GM23338 (cell line): ENCODE data around the gene L1CAM. TPM values are rescaled to one million over a fixed set of nuclear protein-coding genes. Genes with fewer than 3 reads are reported as not detected.

ENCODE experiments used
- ATAC-seq: fragments of 200-7000 bp; cut with Tn5 transposase; 3 replicates; pipeline ENCODE4 v1.9.1; 2020
- DNase-seq: peaks from one replicate; pipeline ENCODE4 v3.0.0-alpha.2; 2015; ENCODE audit warnings: low spot score
- H2AFZ ChIP-seq: fragments of 200-600 bp; sonication (generic); 2 replicates; pipeline ENCODE4 v1.8.0; 2016; ENCODE audit warnings: antibody characterized with exemption, mild to moderate bottlenecking, moderate library complexity
- H3F3A ChIP-seq: fragments of 200-600 bp; sonication (generic); replicated peaks from 2 replicates; pipeline ENCODE4 v1.8.0; 2017; ENCODE audit warnings: antibody characterized with exemption, mixed run types, low read depth
- H3K27ac ChIP-seq: fragments of 200-600 bp; sonication (generic); 2 replicates; pipeline ENCODE4 v1.6.1; 2016; ENCODE audit warnings: low read depth
- H3K27me3 ChIP-seq: fragments of 200-600 bp; sonication (generic); 2 replicates; pipeline ENCODE4 v1.8.0; 2016; ENCODE audit warnings: mild to moderate bottlenecking, mixed run types, moderate library complexity; ENCODE audit not compliant: insufficient read depth
- H3K36me3 ChIP-seq: fragments of 200-600 bp; sonication (generic); 2 replicates; pipeline ENCODE4 v1.8.0; 2016; ENCODE audit warnings: mild to moderate bottlenecking; ENCODE audit not compliant: insufficient read depth
- H3K4me1 ChIP-seq: fragments of 200-600 bp; sonication (generic); 2 replicates; pipeline ENCODE4 v1.8.0; 2016; ENCODE audit warnings: mild to moderate bottlenecking, moderate library complexity; ENCODE audit not compliant: insufficient read depth
- H3K4me2 ChIP-seq: fragments of 200-600 bp; sonication (generic); 2 replicates; pipeline ENCODE4 v1.7.1; 2017; ENCODE audit warnings: mixed run types
- H3K4me3 ChIP-seq: fragments of 200-600 bp; sonication (generic); 2 replicates; pipeline ENCODE4 v1.6.1; 2016; ENCODE audit warnings: mixed run types
- H3K79me2 ChIP-seq: fragments of 200-600 bp; sonication (generic); replicated peaks from 2 replicates; pipeline ENCODE4 v1.8.0; 2017; ENCODE audit warnings: mild to moderate bottlenecking; ENCODE audit not compliant: insufficient read depth
- H3K9me2 ChIP-seq: fragments of 200-600 bp; sonication (generic); 2 replicates; pipeline ENCODE4 v1.8.0; 2017; ENCODE audit not compliant: insufficient read depth
- H4K20me1 ChIP-seq: fragments of 200-600 bp; sonication (generic); replicated peaks from 2 replicates; pipeline ENCODE4 v1.8.0; 2017; ENCODE audit warnings: mild to moderate bottlenecking; ENCODE audit not compliant: insufficient read depth
- H3K27ac Mint-ChIP-seq: 2 replicates; pipeline ENCODE4 v1.8.0; 2020; ENCODE audit warnings: inconsistent platforms, mild to moderate bottlenecking, moderate library complexity, mixed read lengths
- H3K27me3 Mint-ChIP-seq: 3 replicates; pipeline ENCODE4 v1.8.0; 2022; ENCODE audit warnings: low read depth, mild to moderate bottlenecking, moderate library complexity, mixed read lengths, inconsistent platforms; ENCODE audit not compliant: insufficient read depth, poor library complexity
- H3K36me3 Mint-ChIP-seq: 3 replicates; pipeline ENCODE4 v1.8.0; 2021; ENCODE audit warnings: low read depth, mild to moderate bottlenecking, inconsistent platforms, moderate library complexity, mixed read lengths
- H3K4me1 Mint-ChIP-seq: 3 replicates; pipeline ENCODE4 v1.8.0; 2020; ENCODE audit warnings: mild to moderate bottlenecking, inconsistent platforms, mixed read lengths
- H3K4me3 Mint-ChIP-seq: 3 replicates; pipeline ENCODE4 v1.8.0; 2021; ENCODE audit warnings: moderate library complexity, mild to moderate bottlenecking, inconsistent platforms, mixed read lengths
- H3K9me3 Mint-ChIP-seq: 3 replicates; pipeline ENCODE4 v1.8.0; 2020; ENCODE audit warnings: moderate library complexity, mild to moderate bottlenecking, inconsistent platforms, mixed read lengths
- CREB1 ChIP-seq: fragments of 250-450 bp; sonication (Bioruptor Pico); IDR thresholded peaks from 2 replicates; pipeline ENCODE4 v1.5.0; 2020; ENCODE audit warnings: low read depth, mild to moderate bottlenecking, moderate library complexity
- CTCF ChIP-seq, 2 experiments: fragments of 200-600 bp in 1 of 2; sonication (generic) in 1 of 2; conservative IDR thresholded peaks; 2 replicates each; pipeline versions ENCODE4 v1.5.1 to v1.6.1; 2016 to 2017; ENCODE audit warnings: antibody characterized with exemption in 2 of 2, low read depth in 2 of 2, mild to moderate bottlenecking in 2 of 2, moderate library complexity in 1 of 2
- EZH2 ChIP-seq: fragments of 200-600 bp; sonication (generic); IDR thresholded peaks from one replicate; pipeline ENCODE4 v1.8.0; 2017; ENCODE audit warnings: antibody characterized with exemption, mild to moderate bottlenecking, low read depth; ENCODE audit not compliant: unreplicated experiment
- EZH2phosphoT487 ChIP-seq: fragments of 200-600 bp; sonication (generic); IDR thresholded peaks from one replicate; pipeline ENCODE4 v1.8.1; 2018; ENCODE audit warnings: antibody characterized with exemption; ENCODE audit not compliant: unreplicated experiment
- NANOG ChIP-seq: IDR thresholded peaks from 2 replicates; pipeline ENCODE4 v1.6.1; 2016; ENCODE audit warnings: antibody characterized with exemption, borderline replicate concordance
- ZNF462 ChIP-seq: fragments of 250-450 bp; sonication (Bioruptor Pico); IDR thresholded peaks from 2 replicates; pipeline ENCODE4 v1.5.0; 2020; ENCODE audit warnings: mild to moderate bottlenecking, moderate library complexity
- polyA plus RNA-seq: library from polyadenylated mRNA; unstranded; fragments of >200 nt; fragmentation: Nextera tagmentation; extraction: Ambion mirVana; gene quantifications from 2 replicates; pipeline ENCODE4 v1.2.1, GENCODE V29; 2016
- total RNA-seq: library from RNA; depleted of rRNA; stranded (reverse); fragments of >200 nt; shearing (Covaris generic); gene quantifications from 2 replicates; pipeline ENCODE4 v1.2.3, GENCODE V29; 2014

Gene L1CAM
- total and polyA plus RNA-seq, 2 experiments from 2014 or later, result 7.4 to 29.2 TPM

- no peaks in the 10 kb centered on the region for H3K9me2 ChIP-seq
- Mint-ChIP-seq H3K36me3 (no peaks in the 10 kb centered on the region; the same call in 2 of the 3 replicates), H3K4me3 (peak overlapping the region; percentile 28; the same call in 2 of the 3 replicates), H3K4me1 (peaks cover 54% of the 10 kb centered on the region), H3K27ac (no peak overlapping the region), H3K27me3 (peaks cover 16% of the 10 kb centered on the region), H3K9me3 (no peaks in the 10 kb centered on the region; the same call in 2 of the 3 replicates)
- H3K79me2 ChIP-seq, result no peaks in the 10 kb centered on the region
- H3K36me3 ChIP-seq, result no peaks in the 10 kb centered on the region
- H3K27me3 ChIP-seq, result no peaks in the 10 kb centered on the region
- no peaks in the 10 kb centered on the region for H3F3A ChIP-seq
- peak overlapping the region; percentile 54; the same call in 1 of the 2 replicates for H3K4me3 ChIP-seq
- no peaks in the 10 kb centered on the region for H4K20me1 ChIP-seq
- no peak for TF ChIP-seq EZH2phosphoT487
- no peak overlapping the region for H2AFZ ChIP-seq
- no peak overlapping the region for H3K27ac ChIP-seq
- DNase-seq (no peak), ATAC-seq (no peak)
- peak overlapping the region; percentile 80 for H3K4me2 ChIP-seq
- peaks cover 32% of the 10 kb centered on the region; the same call in 1 of the 2 replicates for H3K4me1 ChIP-seq
Measured at GRCh38 chrX:153879741-153880439, 6.1 kb downstream of the L1CAM start.

- Histone ChIP-seq H3K27me3 (no peaks in the 10 kb centered on the region), H3F3A (no peaks in the 10 kb centered on the region), H3K27ac (no peak overlapping the region), H3K4me2 (peak overlapping the region; percentile 80), H3K79me2 (no peaks in the 10 kb centered on the region), H3K4me1 (peaks cover 28% of the 10 kb centered on the region; the same call in 1 of the 2 replicates), H3K9me2 (no peaks in the 10 kb centered on the region), H4K20me1 (no peaks in the 10 kb centered on the region), H2AFZ (no peak overlapping the region), H3K4me3 (peak overlapping the region; percentile 54), H3K36me3 (no peaks in the 10 kb centered on the region)
- Mint-ChIP-seq H3K36me3 (no peaks in the 10 kb centered on the region; the same call in 2 of the 3 replicates), H3K27ac (peak overlapping the region; percentile 75; the same call in 1 of the 2 replicates), H3K4me3 (peak overlapping the region; percentile 66), H3K4me1 (peaks cover 58% of the 10 kb centered on the region), H3K9me3 (no peaks in the 10 kb centered on the region; the same call in 2 of the 3 replicates), H3K27me3 (peaks cover 17% of the 10 kb centered on the region)
- peak; percentile 66 for DNase-seq
- TF ChIP-seq EZH2, result no peak
- TF ChIP-seq CTCF (conservative IDR thresholded peaks at IDR 0.05; ENCODE audit: low read depth in 2 of 2), result peak in 1 of 2 experiments; percentile 25; a peak in 2 of 4 replicates
- ATAC-seq, result peak; percentile 37
Measured at GRCh38 chrX:153878969-153879653, 6.9 kb downstream of the L1CAM start.

GRCh38 chrX:153878345-153878744 lies 7.6 kb downstream of the L1CAM start:
- H3K4me3 Mint-ChIP-seq, result peak overlapping the region; percentile 66; the same call in 2 of the 3 replicates
- DNase-seq (no peak), ATAC-seq (no peak)
- H3K36me3 Mint-ChIP-seq, result no peaks in the 10 kb centered on the region; the same call in 2 of the 3 replicates
- Histone ChIP-seq H3K4me2 (peak overlapping the region; percentile 80), H3K4me3 (peak overlapping the region; percentile 54), H2AFZ (no peak overlapping the region), H3F3A (no peaks in the 10 kb centered on the region), H3K27me3 (no peaks in the 10 kb centered on the region), H3K79me2 (no peaks in the 10 kb centered on the region), H3K36me3 (no peaks in the 10 kb centered on the region), H3K9me2 (no peaks in the 10 kb centered on the region), H4K20me1 (no peaks in the 10 kb centered on the region), H3K27ac (no peak overlapping the region), H3K4me1 (peaks cover 27% of the 10 kb centered on the region; the same call in 1 of the 2 replicates)
- peaks cover 17% of the 10 kb centered on the region for H3K27me3 Mint-ChIP-seq
- H3K27ac Mint-ChIP-seq, result no peak overlapping the region
- H3K4me1 Mint-ChIP-seq, result peaks cover 61% of the 10 kb centered on the region
- H3K9me3 Mint-ChIP-seq, result no peaks in the 10 kb centered on the region; the same call in 2 of the 3 replicates
- TF ChIP-seq NANOG, result no peak
- no peak for TF ChIP-seq CREB1 (CRISPR knock-in tag)
- TF ChIP-seq EZH2phosphoT487, result no peak
- TF ChIP-seq ZNF462, result no peak
